Activated CD4-positive, alpha-beta memory T cell treated with anti-CD3 and anti-CD28 coated beads, Interleukin-2, amount 10 ng/mL, durations not matched to agents 7 days and 5 days (primary cell): Measurements from ENCODE around the gene GRAMD2B. TPM values are rescaled to one million over a fixed set of nuclear protein-coding genes. Genes with fewer than 3 reads are reported as not detected.
"Not testable (repeated sequence)": the region's sequence is repeated elsewhere in the genome, so short reads cannot be mapped to it uniquely, and the experiment has no call there.

Source experiments
- CTCF ChIA-PET: fragments of 350-600 bp; sonication (Branson Sonifier 250); formaldehyde crosslinking; loops from one replicate; lab custom pipeline; 2021; ENCODE audit warnings: antibody characterized with exemption, inconsistent platforms; lab: Charles Lee
- POLR2A ChIA-PET: fragments of 350-600 bp; sonication (Branson Sonifier 250); formaldehyde crosslinking; loops from one replicate; lab custom pipeline; 2021; ENCODE audit warnings: antibody characterized with exemption; lab: Charles Lee
- DNase-seq: peaks from one replicate; pipeline ENCODE4 v3.0.0-alpha.2; 2020
- H3K27ac Mint-ChIP-seq: one replicate; pipeline ENCODE4 v1.8.0; 2021; ENCODE audit warnings: mild to moderate bottlenecking, mixed read lengths
- H3K27me3 Mint-ChIP-seq: one replicate; pipeline ENCODE4 v1.8.0; 2021; ENCODE audit warnings: mixed read lengths
- H3K36me3 Mint-ChIP-seq: one replicate; pipeline ENCODE4 v1.8.0; 2021; ENCODE audit warnings: low read depth, mixed read lengths
- H3K4me1 Mint-ChIP-seq: one replicate; pipeline ENCODE4 v1.8.0; 2021; ENCODE audit warnings: mixed read lengths
- H3K4me3 Mint-ChIP-seq: one replicate; pipeline ENCODE4 v1.8.0; 2021; ENCODE audit warnings: mild to moderate bottlenecking, mixed read lengths
- H3K9me3 Mint-ChIP-seq: one replicate; pipeline ENCODE4 v1.8.0; 2021; ENCODE audit warnings: mixed read lengths
- total RNA-seq, 2 experiments: library from RNA; stranded (reverse); gene quantifications; one replicate each; pipeline ENCODE4 v1.2.3, GENCODE V29; 2021

The GRAMD2B gene
- total RNA-seq, 2 experiments from 2014 or later = 4.6 to 5.0 TPM

GRCh38 chr5:126511961-126512360 lies 88.8 kb downstream of the GRAMD2B start:
- no peaks in the 10 kb centered on the region for H3K36me3 Mint-ChIP-seq
- H3K27me3 Mint-ChIP-seq = no peaks in the 10 kb centered on the region
- POLR2A ChIA-PET = no interaction called here

GRCh38 chr5:126512451-126512850 lies 89.2 kb downstream of the GRAMD2B start:
- CTCF ChIA-PET = interaction anchor here (0.7 to 1.9 kb wide), 4 partner anchors 13 to 159 kb away, joined by 3 to 11 read pairs (median 3); no protein-coding TSS in a partner anchor
- POLR2A ChIA-PET = no interaction called here

More at GRCh38 chr5:126511961-126512360, 88.8 kb downstream of the GRAMD2B start:
- no peak overlapping the region for H3K27ac Mint-ChIP-seq
- H3K9me3 Mint-ChIP-seq = peaks cover 2% of the 10 kb centered on the region
- CTCF ChIA-PET = interaction anchor here (0.7 to 1.9 kb wide), 5 partner anchors 12 to 158 kb away, joined by 3 to 11 read pairs (median 3); no protein-coding TSS in a partner anchor
- peaks cover 13% of the 10 kb centered on the region for H3K4me1 Mint-ChIP-seq
- no peak for DNase-seq
- H3K4me3 Mint-ChIP-seq = no peak overlapping the region

DNA sequence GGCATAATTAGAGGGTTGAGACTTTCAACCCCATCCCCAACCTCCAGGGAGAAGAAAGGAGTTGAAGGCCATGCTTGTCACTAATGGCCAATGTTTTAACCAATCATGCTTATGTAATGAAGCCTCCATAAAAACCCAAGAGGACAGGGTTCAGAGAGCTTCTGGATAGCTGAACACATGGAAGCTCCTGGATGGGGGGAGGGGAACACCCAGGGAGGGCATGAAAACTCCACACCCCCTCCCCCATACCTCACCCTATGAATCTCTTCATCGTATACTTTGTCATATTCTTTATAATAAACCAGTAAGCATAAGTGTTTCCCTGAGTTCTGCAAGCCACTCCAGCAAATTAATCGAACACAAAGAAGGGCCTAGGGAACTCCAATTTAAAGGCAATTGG lies 90.1 kb downstream of the GRAMD2B start:
- ChIA-PET POLR2A (no interaction called here), CTCF (interaction anchor here (1.2 to 1.9 kb wide), 2 partner anchors 13 to 63 kb away, joined by 3 to 11 read pairs; no protein-coding TSS in a partner anchor)
- H3K4me3 Mint-ChIP-seq = no peak overlapping the region
- H3K9me3 Mint-ChIP-seq = peaks cover 2% of the 10 kb centered on the region
- H3K27ac Mint-ChIP-seq = no peak overlapping the region
- H3K27me3 Mint-ChIP-seq = no peaks in the 10 kb centered on the region
- H3K36me3 Mint-ChIP-seq = no peaks in the 10 kb centered on the region
- H3K4me1 Mint-ChIP-seq = peaks cover 13% of the 10 kb centered on the region
- no peak for DNase-seq

More at GRCh38 chr5:126512451-126512850, 89.2 kb downstream of the GRAMD2B start:
- no peak for DNase-seq
- no peak overlapping the region for H3K4me3 Mint-ChIP-seq
- no peaks in the 10 kb centered on the region for H3K36me3 Mint-ChIP-seq
- H3K4me1 Mint-ChIP-seq = peaks cover 13% of the 10 kb centered on the region
- H3K9me3 Mint-ChIP-seq = peaks cover 2% of the 10 kb centered on the region
- H3K27ac Mint-ChIP-seq = no peak overlapping the region
- H3K27me3 Mint-ChIP-seq = no peaks in the 10 kb centered on the region

DNA sequence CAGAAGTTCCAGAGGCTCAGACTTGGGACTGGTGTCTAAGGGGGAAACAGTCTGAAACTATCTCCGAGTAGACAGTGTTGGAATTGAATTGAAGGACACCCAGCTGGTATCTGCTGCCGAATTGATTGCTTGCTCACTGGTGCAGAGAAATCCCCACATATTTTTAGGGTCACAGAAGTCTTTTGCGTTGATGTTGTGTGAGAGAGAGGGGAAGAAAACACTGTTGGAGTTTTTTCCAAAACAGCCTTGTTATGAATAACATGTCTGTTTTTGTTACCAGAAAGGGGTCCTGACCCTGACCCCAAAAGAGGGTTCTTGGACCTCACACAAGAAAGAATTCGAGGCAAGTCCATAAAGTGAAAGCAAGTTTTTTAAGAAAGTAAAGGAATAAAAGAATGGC lies 90.5 kb downstream of the GRAMD2B start:
- H3K27ac Mint-ChIP-seq = no peak overlapping the region
- no peak for DNase-seq
- H3K27me3 Mint-ChIP-seq = no peaks in the 10 kb centered on the region
- H3K36me3 Mint-ChIP-seq = no peaks in the 10 kb centered on the region
- peaks cover 9% of the 10 kb centered on the region for H3K4me1 Mint-ChIP-seq
- CTCF ChIA-PET = interaction anchor here (1.9 kb wide), 1 partner anchor 14 kb away, joined by 11 read pairs; no protein-coding TSS in a partner anchor
- POLR2A ChIA-PET = no interaction called here
- no peak overlapping the region for H3K4me3 Mint-ChIP-seq
- peaks cover 2% of the 10 kb centered on the region for H3K9me3 Mint-ChIP-seq

- H3K36me3 Mint-ChIP-seq = no peaks in the 10 kb centered on the region
- DNase-seq = no peak
- no peaks in the 10 kb centered on the region for H3K27me3 Mint-ChIP-seq
- ChIA-PET CTCF (no interaction called here), POLR2A (no interaction called here)
- H3K4me1 Mint-ChIP-seq = peaks cover 5% of the 10 kb centered on the region
- H3K4me3 Mint-ChIP-seq = no peak overlapping the region
- no peak overlapping the region for H3K27ac Mint-ChIP-seq
- H3K9me3 Mint-ChIP-seq = peaks cover 2% of the 10 kb centered on the region
Observed at GRCh38 chr5:126514131-126514557, 90.9 kb downstream of the GRAMD2B start.

DNA sequence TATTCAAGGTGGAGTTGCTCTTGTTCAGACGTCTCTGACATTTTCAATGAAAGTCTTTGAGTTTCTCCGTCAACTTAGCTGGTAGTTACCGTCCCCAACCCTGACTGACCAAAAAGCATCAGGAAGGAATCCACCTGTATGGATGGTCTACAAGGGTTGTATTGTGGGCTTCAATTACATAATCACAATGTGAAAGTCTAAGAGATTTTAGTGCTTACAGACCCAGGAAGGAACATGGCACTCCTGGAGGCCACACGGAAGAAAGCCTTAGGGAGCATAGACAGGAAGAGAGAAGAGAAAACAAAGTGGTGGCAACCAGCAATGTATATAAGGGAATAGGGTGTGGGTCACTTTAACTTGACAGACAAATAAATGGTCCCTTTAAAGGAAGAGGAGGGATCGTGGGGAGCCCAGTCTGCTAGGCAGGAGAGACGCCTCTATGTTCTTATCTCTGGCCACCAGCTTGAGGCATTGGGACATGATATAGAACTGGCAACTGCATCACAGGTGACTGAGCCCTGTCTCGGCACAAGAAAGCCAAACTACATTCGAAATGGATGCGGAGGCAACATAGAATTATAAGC lies 91.4 kb downstream of the GRAMD2B start:
- H3K4me1 Mint-ChIP-seq = peaks cover 2% of the 10 kb centered on the region
- H3K36me3 Mint-ChIP-seq = no peaks in the 10 kb centered on the region
- no peak for DNase-seq
- H3K27me3 Mint-ChIP-seq = peaks cover 3% of the 10 kb centered on the region
- H3K4me3 Mint-ChIP-seq = no peak overlapping the region
- POLR2A ChIA-PET = no interaction called here
- H3K9me3 Mint-ChIP-seq = peaks cover 2% of the 10 kb centered on the region
- CTCF ChIA-PET = no interaction called here
- no peak overlapping the region for H3K27ac Mint-ChIP-seq

DNA sequence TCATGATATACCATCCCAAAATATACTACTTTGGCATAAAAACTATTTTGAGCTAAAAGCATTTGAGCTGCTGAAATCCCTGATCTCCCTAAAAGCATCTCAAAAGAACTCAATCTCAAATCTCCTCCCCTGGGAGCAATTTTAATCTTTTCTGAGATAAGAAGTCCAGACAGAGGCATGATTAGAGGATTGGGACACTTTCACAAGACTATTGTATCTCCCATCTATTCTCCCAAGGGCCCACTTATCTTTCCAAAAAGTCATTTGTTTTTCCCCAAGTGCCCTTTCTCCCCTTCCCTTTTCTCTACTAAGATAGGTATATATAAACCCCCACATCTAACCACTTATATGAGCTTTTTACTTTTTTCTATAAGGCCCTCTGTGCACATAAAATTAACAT lies 92.1 kb downstream of the GRAMD2B start:
- POLR2A ChIA-PET = no interaction called here
- H3K27ac Mint-ChIP-seq = no peak overlapping the region
- CTCF ChIA-PET = no interaction called here
- peaks cover 5% of the 10 kb centered on the region for H3K27me3 Mint-ChIP-seq
- peaks cover 2% of the 10 kb centered on the region for H3K9me3 Mint-ChIP-seq
- peaks cover 2% of the 10 kb centered on the region for H3K4me1 Mint-ChIP-seq
- H3K4me3 Mint-ChIP-seq = no peak overlapping the region
- DNase-seq = no peak
- no peaks in the 10 kb centered on the region for H3K36me3 Mint-ChIP-seq

- ChIA-PET POLR2A (no interaction called here), CTCF (interaction anchor here (0.8 kb wide), 1 partner anchor 16 kb away, joined by 3 read pairs; no protein-coding TSS in a partner anchor)
- H3K36me3 Mint-ChIP-seq = no peaks in the 10 kb centered on the region
- H3K27ac Mint-ChIP-seq = no peak overlapping the region
- peaks cover 5% of the 10 kb centered on the region for H3K27me3 Mint-ChIP-seq
- H3K9me3 Mint-ChIP-seq = peaks cover 2% of the 10 kb centered on the region
- no peak overlapping the region for H3K4me3 Mint-ChIP-seq
- no peak for DNase-seq
- H3K4me1 Mint-ChIP-seq = no peaks in the 10 kb centered on the region
Observed at GRCh38 chr5:126516133-126516532, 92.9 kb downstream of the GRAMD2B start.

- H3K4me1 Mint-ChIP-seq = no peaks in the 10 kb centered on the region
- H3K4me3 Mint-ChIP-seq = no peak overlapping the region
- peaks cover 5% of the 10 kb centered on the region for H3K27me3 Mint-ChIP-seq
- no peaks in the 10 kb centered on the region for H3K36me3 Mint-ChIP-seq
- H3K9me3 Mint-ChIP-seq = peaks cover 2% of the 10 kb centered on the region
- POLR2A ChIA-PET = no interaction called here
- CTCF ChIA-PET = interaction anchor here (0.8 kb wide), 1 partner anchor 17 kb away, joined by 3 read pairs; no protein-coding TSS in a partner anchor
- H3K27ac Mint-ChIP-seq = no peak overlapping the region
- no peak for DNase-seq
Observed at GRCh38 chr5:126516852-126517251, 93.6 kb downstream of the GRAMD2B start.

- POLR2A ChIA-PET = interaction anchor here (1.2 kb wide), 1 partner anchor 14 kb away, joined by 3 read pairs; no protein-coding TSS in a partner anchor
- not testable (repeated sequence) for H3K4me1 Mint-ChIP-seq
Observed at GRCh38 chr5:126519223-126519622, 96.0 kb downstream of the GRAMD2B start.

DNA sequence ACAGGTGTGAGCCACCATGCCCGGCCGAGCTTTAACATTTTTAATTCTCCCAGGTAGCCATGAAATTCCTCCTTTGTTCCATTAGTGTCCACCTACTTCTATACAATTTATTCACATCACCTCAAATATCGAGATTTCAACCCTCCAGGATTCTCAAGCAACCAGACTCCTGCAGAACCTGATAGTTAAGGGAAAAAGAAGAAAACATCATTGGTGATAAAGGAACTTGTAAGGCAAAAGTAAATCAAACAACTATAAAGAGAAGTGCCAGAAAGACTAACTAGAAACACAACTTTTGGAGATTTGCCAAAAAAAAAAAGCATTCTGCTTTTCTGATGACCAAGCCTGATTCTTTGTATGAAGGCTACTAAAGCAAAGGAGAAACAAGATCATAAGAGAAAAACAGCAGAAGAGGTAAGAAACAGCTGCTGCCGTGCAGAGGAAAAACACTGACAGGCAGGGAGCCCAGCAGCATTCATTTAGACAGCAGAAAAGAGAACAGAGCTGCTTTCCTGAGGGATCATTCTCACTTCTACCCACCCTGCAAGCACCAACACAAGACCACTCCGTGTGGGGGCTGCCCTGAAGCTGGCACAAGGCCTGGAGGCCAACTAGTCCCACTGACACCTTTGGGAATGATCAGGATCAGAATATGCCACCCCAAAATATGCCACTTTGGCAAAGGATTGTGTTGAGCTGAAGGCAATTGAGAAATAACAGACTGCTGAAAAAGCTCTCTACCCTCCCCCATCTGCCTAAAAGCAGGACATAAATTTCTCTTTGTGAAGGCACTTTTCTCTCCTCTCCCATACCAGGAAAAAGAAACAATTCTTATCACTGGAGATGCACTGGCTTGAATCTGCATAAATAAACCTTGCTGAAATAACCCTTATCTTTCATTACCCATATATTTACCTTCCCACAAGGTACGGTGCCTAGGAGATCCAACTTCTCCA lies 96.7 kb downstream of the GRAMD2B start:
- Mint-ChIP-seq H3K4me1 (no peaks in the 10 kb centered on the region), H3K36me3 (no peaks in the 10 kb centered on the region), H3K27ac (no peak overlapping the region), H3K4me3 (no peak overlapping the region), H3K27me3 (peaks cover 5% of the 10 kb centered on the region), H3K9me3 (no peaks in the 10 kb centered on the region)
- ChIA-PET POLR2A (no interaction called here), CTCF (interaction anchor here (1.2 to 1.8 kb wide), 2 partner anchors 27 to 42 kb away, joined by 3 read pairs; no protein-coding TSS in a partner anchor)
- DNase-seq = no peak

More at GRCh38 chr5:126519223-126519622, 96.0 kb downstream of the GRAMD2B start:
- H3K27me3 Mint-ChIP-seq, H3K9me3 Mint-ChIP-seq, H3K36me3 Mint-ChIP-seq, H3K27ac Mint-ChIP-seq, H3K4me3 Mint-ChIP-seq, DNase-seq: not testable (repeated sequence)
- CTCF ChIA-PET = interaction anchor here (1.2 to 1.5 kb wide), 2 partner anchors 20 to 43 kb away, joined by 3 read pairs; no protein-coding TSS in a partner anchor

GRCh38 chr5:126520593-126520953 lies 97.4 kb downstream of the GRAMD2B start:
- Mint-ChIP-seq H3K27me3 (peaks cover 5% of the 10 kb centered on the region), H3K36me3 (no peaks in the 10 kb centered on the region)
- CTCF ChIA-PET = interaction anchor here (1.5 to 1.8 kb wide), 2 partner anchors 20 to 28 kb away, joined by 3 to 5 read pairs; no protein-coding TSS in a partner anchor

More at GRCh38 chr5:126520593-126520953, 97.4 kb downstream of the GRAMD2B start:
- H3K9me3 Mint-ChIP-seq = no peaks in the 10 kb centered on the region
- H3K4me1 Mint-ChIP-seq = no peaks in the 10 kb centered on the region
- POLR2A ChIA-PET = no interaction called here
- no peak for DNase-seq
- no peak overlapping the region for H3K4me3 Mint-ChIP-seq
- no peak overlapping the region for H3K27ac Mint-ChIP-seq
